H4 (cell line): ENCODE data around the gene TCERG1. TPM values are rescaled to one million over a fixed set of nuclear protein-coding genes. Genes with fewer than 3 reads are reported as not detected.
A peak's percentile ranks its signal among the peaks of the same experiment; 100 is the strongest.

Source experiments
- DNase-seq: peaks from one replicate; pipeline ENCODE4 v3.0.0-alpha.2; 2015; ENCODE audit warnings: low spot score
- total RNA-seq: library from RNA; depleted of rRNA; stranded (reverse); fragments of >200 nt; shearing (Covaris generic); gene quantifications from 2 replicates; pipeline ENCODE4 v1.2.3, GENCODE V29; 2014; rRNA removed

The TCERG1 gene
- 32.9 and 59.6 TPM in 2 replicates for total RNA-seq

GRCh38 chr5:146446861-146447733 lies at the start of gene TCERG1:
TCERG1 (plus strand) TSS chr5:146447333; CDS start chr5:146447350, 17 bp downstream.
- DNase-seq: peak; percentile 99

GRCh38 chr5:146398826-146399225 lies 48.3 kb upstream of the TCERG1 start:
- DNase-seq: no peak

- DNase-seq: no peak
These were observed 47.7 kb upstream of the TCERG1 start for GRCh38 chr5:146399481-146399880.

- no peak for DNase-seq
These were observed 46.9 kb upstream of the TCERG1 start for GRCh38 chr5:146400201-146400600.

- DNase-seq: no peak
These were observed 46.1 kb upstream of the TCERG1 start for GRCh38 chr5:146401021-146401420.

GRCh38 chr5:146402949-146403348 lies 44.2 kb upstream of the TCERG1 start:
- no peak for DNase-seq

GRCh38 chr5:146409054-146409671 lies 38.0 kb upstream of the TCERG1 start:
- DNase-seq: peak; percentile 44

- no peak for DNase-seq
These were observed 36.9 kb upstream of the TCERG1 start for GRCh38 chr5:146410272-146410671.

GRCh38 chr5:146419696-146420095 lies 27.4 kb upstream of the TCERG1 start:
- no peak for DNase-seq

- no peak for DNase-seq
These were observed 22.1 kb upstream of the TCERG1 start for GRCh38 chr5:146425023-146425422.

- no peak for DNase-seq
These were observed 20.8 kb upstream of the TCERG1 start for GRCh38 chr5:146426305-146426704.

- DNase-seq: peak; percentile 50
These were observed 20.1 kb upstream of the TCERG1 start for GRCh38 chr5:146426853-146427618.

- DNase-seq: no peak
These were observed 19.5 kb upstream of the TCERG1 start for GRCh38 chr5:146427619-146427997.

- no peak for DNase-seq
These were observed 18.5 kb upstream of the TCERG1 start for GRCh38 chr5:146428658-146429057.

GRCh38 chr5:146440353-146440752 lies 6.8 kb upstream of the TCERG1 start:
- DNase-seq: no peak

GRCh38 chr5:146440870-146441495 lies 6.2 kb upstream of the TCERG1 start:
- no peak for DNase-seq

GRCh38 chr5:146441896-146442295 lies 5.2 kb upstream of the TCERG1 start:
- DNase-seq: no peak

- DNase-seq: peak; percentile 22
These were observed 724 bp downstream of the TCERG1 start for GRCh38 chr5:146447734-146448380.

- no peak for DNase-seq
These were observed 1.8 kb downstream of the TCERG1 start for GRCh38 chr5:146448783-146449519.

GRCh38 chr5:146450002-146450401 lies 2.9 kb downstream of the TCERG1 start:
- DNase-seq: no peak

- no peak for DNase-seq
These were observed 4.3 kb downstream of the TCERG1 start for GRCh38 chr5:146451411-146451810.
